GM12874 (cell line): ENCODE data around the gene GMCL2.

Experiments
- CTCF ChIP-seq: IDR thresholded peaks from 2 replicates; pipeline ENCODE4 v1.5.1; 2011; ENCODE audit warnings: low read depth, mild to moderate bottlenecking, control low read depth, low read length, moderate library complexity; ENCODE audit not compliant: insufficient read depth

The GMCL2 gene

DNA sequence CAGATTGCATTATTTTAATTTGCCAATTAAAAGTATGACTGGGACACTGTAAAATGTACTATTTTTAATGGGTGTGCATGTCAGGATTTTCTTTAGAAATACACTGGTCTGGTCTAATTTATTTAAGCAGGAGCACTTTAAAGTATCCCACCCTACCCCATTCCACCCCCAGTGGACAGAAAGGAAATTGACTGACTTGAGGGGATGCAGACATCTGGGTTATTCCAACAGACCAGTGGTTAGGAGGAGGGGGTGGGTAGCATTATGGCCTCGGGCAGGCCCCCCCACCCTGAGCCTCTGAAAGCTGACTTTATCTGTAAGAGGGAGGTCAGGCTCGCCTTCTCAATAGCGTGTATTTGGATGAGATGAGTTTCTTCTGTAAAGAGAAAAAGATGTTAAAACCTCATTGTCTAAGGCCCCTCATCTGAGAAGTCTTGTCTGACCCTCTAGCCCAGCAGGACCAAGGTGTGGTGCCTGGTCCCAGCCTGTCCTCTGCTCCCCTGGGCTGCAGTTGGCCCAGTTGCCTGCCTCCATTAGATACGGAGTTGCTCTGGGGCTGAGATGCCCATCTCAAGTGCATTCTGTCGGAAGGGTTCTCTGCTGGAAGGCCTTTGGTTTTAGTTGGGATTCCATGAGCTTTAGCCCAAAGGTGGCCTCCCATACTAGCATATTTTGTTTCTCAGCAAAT lies 21.5 kb upstream of the GMCL2 start:
- no peak for TF ChIP-seq CTCF

DNA sequence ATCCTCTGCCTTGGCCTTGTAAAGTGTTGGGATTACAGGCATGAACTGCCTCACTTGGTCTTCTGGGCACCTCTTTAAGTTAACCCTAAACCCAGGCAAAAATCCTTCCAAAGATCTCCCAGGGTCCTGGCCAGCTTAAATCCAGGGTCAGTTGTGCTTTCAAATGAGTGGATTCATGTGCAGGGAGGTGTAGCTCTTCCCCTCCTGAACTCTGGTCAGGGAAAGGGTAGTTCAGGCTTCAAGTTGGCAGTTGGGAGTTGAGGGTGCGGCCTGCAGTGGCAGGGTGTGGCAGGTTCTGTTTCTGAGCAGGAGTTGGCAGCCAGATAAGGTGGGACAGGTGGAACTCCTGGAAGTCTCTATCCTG lies 20.7 kb upstream of the GMCL2 start:
- TF ChIP-seq CTCF, result no peak

- no peak for TF ChIP-seq CTCF
Measured at GRCh38 chr5:178207183-178207916, 20.2 kb upstream of the GMCL2 start.

- no peak for TF ChIP-seq CTCF
Measured at GRCh38 chr5:178206166-178207101, 19.3 kb upstream of the GMCL2 start.

- no peak for TF ChIP-seq CTCF
Measured at GRCh38 chr5:178205749-178206047, 18.5 kb upstream of the GMCL2 start.

- TF ChIP-seq CTCF, result 0 out of 2 replicates have a peak, but pooled peaks have one; percentile 0
Measured at GRCh38 chr5:178204935-178205748, 18.0 kb upstream of the GMCL2 start.
